Measurements from ENCODE around the gene ADCY9. TPM values are rescaled to one million over a fixed set of nuclear protein-coding genes. Genes with fewer than 3 reads are reported as not detected.

ADCY9 gene
- polyA plus RNA-seq, 3 donors, result 0.44 to 9.3 (median 0.67) TPM

DNA sequence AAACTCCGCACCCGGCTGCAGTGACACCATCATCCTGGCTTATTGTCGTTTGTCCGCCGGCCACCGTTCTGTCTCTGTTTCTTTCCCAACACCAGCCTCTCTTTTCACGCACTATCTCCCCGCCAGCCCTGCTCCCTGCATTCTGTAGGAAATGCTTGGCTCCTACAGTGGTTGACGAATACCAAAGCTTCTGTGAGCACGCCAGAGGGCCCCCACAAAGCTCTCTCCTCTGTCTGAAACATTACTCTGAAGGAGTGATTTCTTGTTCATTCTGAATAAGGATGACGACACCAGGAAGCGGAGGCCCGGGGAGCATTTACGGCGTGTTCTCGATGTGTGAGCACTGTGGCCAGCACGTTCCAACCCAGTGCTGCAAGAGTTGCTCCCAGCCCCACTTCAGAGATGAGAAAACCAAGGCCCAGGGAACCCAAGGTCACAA, 58.8 kb downstream of the ADCY9 start:
- Mint-ChIP-seq H3K4me1 (peaks cover 51% of the 10 kb centered on the region), H3K27me3 (ENCODE audit: low read depth in 3 of 3) (peaks cover 0 to 6% (median 0%) of the 10 kb centered on the region in 3 donors), H3K4me3 (peak overlapping the region; percentile 9 to 35), H3K36me3 (peaks cover 3 to 13% of the 10 kb centered on the region in 2 donors), H3K9me3 (peaks cover 15 to 27% (median 23%) of the 10 kb centered on the region in 7 donors), H3K27ac (peak overlapping the region in 1 of 7 donors; percentile 32)
- Histone ChIP-seq H3K27ac (ENCODE audit: low read depth in 1 of 2, low read length in 2 of 2) (no peak overlapping the region), H3K4me1 (ENCODE audit: control insufficient read depth in 1 of 2, insufficient read depth in 2 of 2, low read length in 2 of 2) (peaks cover 43 to 55% of the 10 kb centered on the region in 2 donors), H3K27me3 (ENCODE audit: control insufficient read depth in 2 of 2, insufficient read depth in 2 of 2, low read length in 2 of 2) (no peaks in the 10 kb centered on the region), H3K36me3 (replicated peaks in 1 of 2; ENCODE audit: control insufficient read depth in 1 of 2, insufficient read depth in 2 of 2, low read length in 2 of 2) (no peaks in the 10 kb centered on the region), H2AFZ (ENCODE audit: insufficient read depth, low read depth, low read length, poor library complexity, severe bottlenecking) (no peak overlapping the region), H3K4me3 (replicated peaks in 1 of 3; ENCODE audit: low read depth in 2 of 3, low read length in 3 of 3) (no peak overlapping the region), H4K20me1 (ENCODE audit: insufficient read depth, low read length) (no peaks in the 10 kb centered on the region), H3K79me2 (ENCODE audit: insufficient read depth, low read length) (peaks cover 10% of the 10 kb centered on the region), H3K4me2 (replicated peaks; ENCODE audit: extremely low read depth, low read length, poor library complexity, severe bottlenecking) (no peak overlapping the region), H3K9ac (ENCODE audit: insufficient read depth, low read length, poor library complexity, severe bottlenecking) (no peak overlapping the region), H3K9me3 (replicated peaks in 1 of 2; ENCODE audit: control insufficient read depth in 1 of 2, insufficient read depth in 1 of 2, low read length in 2 of 2) (peaks cover 13 to 19% of the 10 kb centered on the region in 2 donors)
- intact Hi-C loops (cut with micrococcal nuclease), result no loop called here
- TF ChIP-seq, protein P1, sequence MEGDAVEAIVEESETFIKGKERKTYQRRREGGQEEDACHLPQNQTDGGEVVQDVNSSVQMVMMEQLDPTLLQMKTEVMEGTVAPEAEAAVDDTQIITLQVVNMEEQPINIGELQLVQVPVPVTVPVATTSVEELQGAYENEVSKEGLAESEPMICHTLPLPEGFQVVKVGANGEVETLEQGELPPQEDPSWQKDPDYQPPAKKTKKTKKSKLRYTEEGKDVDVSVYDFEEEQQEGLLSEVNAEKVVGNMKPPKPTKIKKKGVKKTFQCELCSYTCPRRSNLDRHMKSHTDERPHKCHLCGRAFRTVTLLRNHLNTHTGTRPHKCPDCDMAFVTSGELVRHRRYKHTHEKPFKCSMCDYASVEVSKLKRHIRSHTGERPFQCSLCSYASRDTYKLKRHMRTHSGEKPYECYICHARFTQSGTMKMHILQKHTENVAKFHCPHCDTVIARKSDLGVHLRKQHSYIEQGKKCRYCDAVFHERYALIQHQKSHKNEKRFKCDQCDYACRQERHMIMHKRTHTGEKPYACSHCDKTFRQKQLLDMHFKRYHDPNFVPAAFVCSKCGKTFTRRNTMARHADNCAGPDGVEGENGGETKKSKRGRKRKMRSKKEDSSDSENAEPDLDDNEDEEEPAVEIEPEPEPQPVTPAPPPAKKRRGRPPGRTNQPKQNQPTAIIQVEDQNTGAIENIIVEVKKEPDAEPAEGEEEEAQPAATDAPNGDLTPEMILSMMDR (IDR thresholded peaks at IDR 0.05), result no peak
- 49% methylated on average over 15 of the region's 17 CpGs for WGBS (ENCODE audit: insufficient coverage)
- no peak for DNase-seq

DNA sequence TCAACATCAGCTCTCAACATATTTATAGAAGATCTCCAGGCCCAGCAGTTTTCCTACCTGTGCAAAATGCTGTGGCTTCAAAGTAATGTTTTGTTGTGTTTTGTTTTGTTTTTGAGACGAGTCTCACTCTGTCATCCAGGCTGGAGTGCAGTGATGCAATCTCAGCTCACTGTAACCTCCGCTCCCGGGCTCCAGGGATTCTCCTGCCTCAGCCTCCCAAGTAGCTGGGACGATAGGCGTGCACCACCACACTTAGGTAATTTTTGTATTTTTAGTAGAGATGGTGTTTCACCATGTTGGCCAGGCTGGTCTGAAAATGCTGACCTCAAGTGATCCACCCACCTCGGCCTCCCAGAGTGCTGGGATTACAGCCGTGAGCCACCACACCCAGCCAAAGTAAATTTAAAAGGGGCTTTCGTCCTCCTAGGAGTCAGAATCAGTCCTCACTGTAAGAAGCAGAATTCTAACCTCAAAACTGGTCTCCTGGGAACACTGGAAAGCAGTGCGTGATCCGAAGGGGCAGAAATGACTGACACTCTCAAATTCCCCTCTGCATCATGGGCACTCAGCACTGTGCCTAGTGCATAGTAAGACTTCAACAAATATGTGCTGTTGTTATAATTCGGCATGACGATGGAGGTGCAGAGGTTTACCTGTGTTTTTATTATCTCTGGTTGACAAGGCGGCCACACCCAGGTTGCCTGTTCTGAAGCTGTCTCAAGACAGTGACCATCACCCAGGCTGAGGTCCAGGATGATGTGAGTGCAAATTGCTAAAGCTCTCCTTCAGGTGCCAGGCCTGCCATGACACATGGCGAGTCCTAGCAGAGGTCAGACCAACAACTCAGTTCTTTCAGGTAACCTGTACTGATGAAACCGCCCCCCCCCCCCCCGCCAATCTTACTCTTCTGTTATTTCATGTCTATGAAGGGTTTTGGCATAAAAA, 59.8 kb downstream of the ADCY9 start:
- H3K4me1 ChIP-seq (ENCODE audit: control insufficient read depth in 1 of 2, insufficient read depth in 2 of 2, low read length in 2 of 2), result peaks cover 48 to 61% of the 10 kb centered on the region in 2 donors
- Mint-ChIP-seq H3K27ac (peak overlapping the region in 2 of 7 donors; percentile 25 to 48), H3K36me3 (peaks cover 3 to 11% of the 10 kb centered on the region in 2 donors), H3K4me3 (no peak overlapping the region), H3K9me3 (peaks cover 8 to 17% (median 16%) of the 10 kb centered on the region in 7 donors), H3K27me3 (ENCODE audit: low read depth in 3 of 3) (peaks cover 0 to 6% (median 0%) of the 10 kb centered on the region in 3 donors), H3K4me1 (peaks cover 57% of the 10 kb centered on the region)
- H3K27ac ChIP-seq (ENCODE audit: low read depth in 1 of 2, low read length in 2 of 2), result no peak overlapping the region
- intact Hi-C loops (cut with micrococcal nuclease), result no loop called here
- no peak overlapping the region for H3K9ac ChIP-seq (ENCODE audit: insufficient read depth, low read length, poor library complexity, severe bottlenecking)
- TF ChIP-seq, protein P1 (IDR thresholded peaks at IDR 0.05), result no peak
- no peaks in the 10 kb centered on the region for H3K36me3 ChIP-seq (replicated peaks in 1 of 2; ENCODE audit: control insufficient read depth in 1 of 2, insufficient read depth in 2 of 2, low read length in 2 of 2)
- H3K79me2 ChIP-seq (ENCODE audit: insufficient read depth, low read length), result peaks cover 13% of the 10 kb centered on the region
- no peaks in the 10 kb centered on the region for H3K27me3 ChIP-seq (ENCODE audit: control insufficient read depth in 2 of 2, insufficient read depth in 2 of 2, low read length in 2 of 2)
- H4K20me1 ChIP-seq (ENCODE audit: insufficient read depth, low read length), result no peaks in the 10 kb centered on the region
- H2AFZ ChIP-seq (ENCODE audit: insufficient read depth, low read depth, low read length, poor library complexity, severe bottlenecking), result no peak overlapping the region
- no peak for DNase-seq
- H3K4me3 ChIP-seq (replicated peaks in 1 of 3; ENCODE audit: low read depth in 2 of 3, low read length in 3 of 3), result no peak overlapping the region
- H3K4me2 ChIP-seq (replicated peaks; ENCODE audit: extremely low read depth, low read length, poor library complexity, severe bottlenecking), result no peak overlapping the region
- 74% methylated on average over 6 of the region's 16 CpGs for WGBS (ENCODE audit: insufficient coverage)
- peaks cover 8 to 14% of the 10 kb centered on the region in 2 donors for H3K9me3 ChIP-seq (replicated peaks in 1 of 2; ENCODE audit: control insufficient read depth in 1 of 2, insufficient read depth in 1 of 2, low read length in 2 of 2)

Data from CD14-positive monocyte (primary cell).